B cell (primary cell): ENCODE measurements around the gene MXRA8. TPM values are rescaled to one million over a fixed set of nuclear protein-coding genes. Genes with fewer than 3 reads are reported as not detected.

Experiments used
- ATAC-seq: fragments of 200-7000 bp; cut with Tn5 transposase; one replicate; pipeline ENCODE4 v1.10.0; 2021; ENCODE audit warnings: low read depth, mild to moderate bottlenecking, moderate number of reproducible peaks, moderate library complexity
- CTCF ChIA-PET: fragments of 350-600 bp; sonication (Branson Sonifier 250); formaldehyde crosslinking; loops from one replicate; lab custom pipeline; 2021; ENCODE audit warnings: antibody characterized with exemption, inconsistent platforms; lab: Charles Lee
- POLR2A ChIA-PET: fragments of 350-600 bp; sonication (Branson Sonifier 250); formaldehyde crosslinking; loops from one replicate; lab custom pipeline; 2021; ENCODE audit warnings: antibody characterized with exemption; lab: Charles Lee
- DNase-seq: peaks from one replicate; pipeline ENCODE4 v3.0.0; 2013
- H2AFZ ChIP-seq: 2 replicates; pipeline ENCODE4 v1.6.1; 2012; ENCODE audit warnings: mild to moderate bottlenecking, low read depth, low read length; ENCODE audit not compliant: insufficient read depth, poor library complexity, severe bottlenecking
- H3K27ac ChIP-seq, 2 donors: 1 replicate in 1 of 2; 2 replicates in 1 of 2; pipeline ENCODE4 v1.5.1; 2012 to 2013; ENCODE audit warnings: low read length in 2 of 2, mild to moderate bottlenecking in 2 of 2, moderate library complexity in 1 of 2
- H3K27me3 ChIP-seq, 4 experiments: fragments of 200-600 bp in 1 of 4; sonication (generic) in 1 of 4; replicated peaks in 1 of 4; 1 replicate in 2 of 4; 2 replicates in 2 of 4; pipeline versions ENCODE4 v1.6.1 to v1.7.0; 2013 to 2016; ENCODE audit warnings: low read length in 3 of 4, mild to moderate bottlenecking in 2 of 4, mixed read lengths in 1 of 4, moderate library complexity in 1 of 4; ENCODE audit not compliant: insufficient read depth in 4 of 4, control insufficient read depth in 3 of 4; ENCODE audit errors: control extremely low read depth in 1 of 4
- H3K36me3 ChIP-seq, 2 experiments: replicated peaks in 1 of 2; 1 replicate in 1 of 2; 2 replicates in 1 of 2; pipeline versions ENCODE4 v1.6.1 to v1.7.1; 2013; ENCODE audit warnings: low read length in 1 of 2; ENCODE audit not compliant: insufficient read depth in 2 of 2, control insufficient read depth in 1 of 2; ENCODE audit errors: control extremely low read depth in 1 of 2, extremely low read depth in 1 of 2
- H3K4me1 ChIP-seq, 2 donors: fragments of 200-600 bp in 1 of 2; sonication (generic) in 1 of 2; 1 replicate in 1 of 2; 2 replicates in 1 of 2; pipeline versions ENCODE4 v1.5.1 to v1.6.1; 2013 to 2017; ENCODE audit warnings: low read length in 2 of 2; ENCODE audit not compliant: control insufficient read depth in 2 of 2, insufficient read depth in 2 of 2
- H3K4me2 ChIP-seq: replicated peaks from 2 replicates; pipeline ENCODE3; 2012; ENCODE audit warnings: mild to moderate bottlenecking, low read depth, low read length; ENCODE audit not compliant: poor library complexity, severe bottlenecking
- H3K4me3 ChIP-seq, 5 experiments: fragments of 200-600 bp in 1 of 5; sonication (generic) in 1 of 5; 1 replicate in 3 of 5; 2 replicates in 2 of 5; pipeline versions ENCODE4 v1.5.1 to v1.7.0; 2011 to 2016; ENCODE audit warnings: low read length in 4 of 5, mild to moderate bottlenecking in 4 of 5, low read depth in 2 of 5, control low read depth in 1 of 5, moderate library complexity in 1 of 5; ENCODE audit not compliant: insufficient read depth in 1 of 5; ENCODE audit errors: control extremely low read depth in 1 of 5, extremely low read depth in 1 of 5
- H3K79me2 ChIP-seq: fragments of 200-600 bp; sonication (generic); one replicate; pipeline ENCODE4 v1.6.0; 2016; ENCODE audit warnings: low read length; ENCODE audit not compliant: control insufficient read depth, insufficient read depth
- H3K9ac ChIP-seq: fragments of 200-600 bp; sonication (generic); 2 replicates; pipeline ENCODE4 v1.6.1; 2017; ENCODE audit warnings: mild to moderate bottlenecking, low read length, moderate library complexity
- H3K9me3 ChIP-seq, 3 donors: one replicate each; pipeline versions ENCODE4 v1.6.1 to v1.7.1; 2013; ENCODE audit warnings: low read length in 2 of 3; ENCODE audit not compliant: control insufficient read depth in 2 of 3, insufficient read depth in 1 of 3; ENCODE audit errors: control extremely low read depth in 1 of 3
- H4K20me1 ChIP-seq: 2 replicates; pipeline ENCODE4 v1.6.0; 2012; ENCODE audit warnings: mild to moderate bottlenecking, low read length; ENCODE audit not compliant: insufficient read depth, control insufficient read depth, poor library complexity, severe bottlenecking
- H3K27ac Mint-ChIP-seq: one replicate; pipeline ENCODE4 v1.8.0; 2021; ENCODE audit warnings: mixed read lengths
- H3K27me3 Mint-ChIP-seq: one replicate; pipeline ENCODE4 v1.8.0; 2021; ENCODE audit warnings: mixed read lengths
- H3K4me1 Mint-ChIP-seq: one replicate; pipeline ENCODE4 v1.8.0; 2021; ENCODE audit warnings: mixed read lengths
- H3K4me3 Mint-ChIP-seq: one replicate; pipeline ENCODE4 v1.8.0; 2021; ENCODE audit warnings: mixed read lengths
- H3K9me3 Mint-ChIP-seq: one replicate; pipeline ENCODE4 v1.8.0; 2022; ENCODE audit warnings: mixed read lengths; ENCODE audit not compliant: insufficient read depth
- EZH2 ChIP-seq: IDR thresholded peaks from 2 replicates; pipeline ENCODE4 v1.6.1; 2012; ENCODE audit warnings: borderline replicate concordance, low read depth, mild to moderate bottlenecking, moderate library complexity, low read length; ENCODE audit not compliant: insufficient read depth, poor library complexity, severe bottlenecking
- WGBS: methylation state at CpG from one replicate; pipeline ENCODE4 v1.1.5; 2013; ENCODE audit warnings: missing lambda C conversion rate; ENCODE audit not compliant: insufficient coverage; 5-methylcytosine and 5-hydroxymethylcytosine counted together
- intact Hi-C: fragments of 100-400 bp; cut with micrococcal nuclease; formaldehyde crosslinking; loops from one replicate; pipeline ENCODE4 v1.10.0; 2022
- polyA plus RNA-seq: library from polyadenylated mRNA; depleted of rRNA; stranded (reverse); fragments of >200 nt; gene quantifications from 2 replicates; pipeline ENCODE4 v1.2.3, GENCODE V29; 2012
- total RNA-seq, 2 donors: library from RNA; stranded (reverse); fragments of 120-200 nt in 1 of 2; gene quantifications; 1 replicate in 1 of 2; 2 replicates in 1 of 2; pipeline versions ENCODE4 v1.2.3 to v1.2.4, GENCODE V29; 2013 to 2022
- TF ChIP-seq, protein P1 (sequence below): fragments of 200-600 bp; IDR thresholded peaks from one replicate; pipeline ENCODE4 v1.8.0; 2022; ENCODE audit warnings: antibody characterized with exemption, mild to moderate bottlenecking

Gene MXRA8
- total and polyA plus RNA-seq, 2 donors (not counting 1 experiment from before 2014, with no cell fraction given): 0.10 TPM; not detected in 1

DNA sequence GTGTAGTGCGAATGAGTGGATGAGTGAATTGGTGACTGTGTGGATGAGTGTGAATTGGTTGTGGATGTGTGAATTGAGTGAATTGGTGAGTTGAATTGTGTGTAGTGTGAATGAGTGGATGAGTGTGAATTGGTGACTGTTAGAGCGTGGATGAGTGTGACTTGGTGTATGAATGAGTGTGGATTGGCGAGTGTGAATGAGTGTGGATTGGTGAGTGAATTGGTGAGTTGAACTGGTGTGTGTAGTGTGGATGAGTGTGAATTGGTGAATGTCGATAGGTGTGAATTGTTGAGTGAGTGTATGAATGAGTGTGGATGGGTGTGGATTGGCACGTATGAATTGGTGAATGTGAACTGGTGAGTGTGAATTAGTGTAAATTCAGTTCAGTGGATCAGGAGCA lies 9.0 kb upstream of the MXRA8 start:
- Mint-ChIP-seq H3K27ac (no peak overlapping the region), H3K4me1 (peaks cover 3% of the 10 kb centered on the region), H3K9me3 (no peaks in the 10 kb centered on the region), H3K27me3 (peaks cover under 1% of the 10 kb centered on the region), H3K4me3 (no peak overlapping the region)
- peaks cover 0 to 17% (median 0%) of the 10 kb centered on the region in 3 donors for H3K9me3 ChIP-seq
- ATAC-seq (no peak), DNase-seq (no peak)
- intact Hi-C loops: no loop called here
- no peak overlapping the region for H3K9ac ChIP-seq
- WGBS: 95% methylated on average over 5 of the region's 5 CpGs
- no peak overlapping the region for H3K4me3 ChIP-seq
- TF ChIP-seq, protein P1, sequence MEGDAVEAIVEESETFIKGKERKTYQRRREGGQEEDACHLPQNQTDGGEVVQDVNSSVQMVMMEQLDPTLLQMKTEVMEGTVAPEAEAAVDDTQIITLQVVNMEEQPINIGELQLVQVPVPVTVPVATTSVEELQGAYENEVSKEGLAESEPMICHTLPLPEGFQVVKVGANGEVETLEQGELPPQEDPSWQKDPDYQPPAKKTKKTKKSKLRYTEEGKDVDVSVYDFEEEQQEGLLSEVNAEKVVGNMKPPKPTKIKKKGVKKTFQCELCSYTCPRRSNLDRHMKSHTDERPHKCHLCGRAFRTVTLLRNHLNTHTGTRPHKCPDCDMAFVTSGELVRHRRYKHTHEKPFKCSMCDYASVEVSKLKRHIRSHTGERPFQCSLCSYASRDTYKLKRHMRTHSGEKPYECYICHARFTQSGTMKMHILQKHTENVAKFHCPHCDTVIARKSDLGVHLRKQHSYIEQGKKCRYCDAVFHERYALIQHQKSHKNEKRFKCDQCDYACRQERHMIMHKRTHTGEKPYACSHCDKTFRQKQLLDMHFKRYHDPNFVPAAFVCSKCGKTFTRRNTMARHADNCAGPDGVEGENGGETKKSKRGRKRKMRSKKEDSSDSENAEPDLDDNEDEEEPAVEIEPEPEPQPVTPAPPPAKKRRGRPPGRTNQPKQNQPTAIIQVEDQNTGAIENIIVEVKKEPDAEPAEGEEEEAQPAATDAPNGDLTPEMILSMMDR: no peak
- TF ChIP-seq EZH2: no peak
- H4K20me1 ChIP-seq: peaks cover 3% of the 10 kb centered on the region
- H3K27me3 ChIP-seq: peaks cover 0 to 3% (median 0%) of the 10 kb centered on the region in 4 experiments
- H2AFZ ChIP-seq: no peak overlapping the region
- H3K4me2 ChIP-seq: no peak overlapping the region
- ChIA-PET CTCF (no interaction called here), POLR2A (no interaction called here)
- H3K4me1 ChIP-seq: peaks cover 9 to 12% of the 10 kb centered on the region in 2 donors
- no peak overlapping the region for H3K27ac ChIP-seq
- peaks cover 0 to under 1% of the 10 kb centered on the region in 2 experiments for H3K36me3 ChIP-seq
- peaks cover 2% of the 10 kb centered on the region for H3K79me2 ChIP-seq

DNA sequence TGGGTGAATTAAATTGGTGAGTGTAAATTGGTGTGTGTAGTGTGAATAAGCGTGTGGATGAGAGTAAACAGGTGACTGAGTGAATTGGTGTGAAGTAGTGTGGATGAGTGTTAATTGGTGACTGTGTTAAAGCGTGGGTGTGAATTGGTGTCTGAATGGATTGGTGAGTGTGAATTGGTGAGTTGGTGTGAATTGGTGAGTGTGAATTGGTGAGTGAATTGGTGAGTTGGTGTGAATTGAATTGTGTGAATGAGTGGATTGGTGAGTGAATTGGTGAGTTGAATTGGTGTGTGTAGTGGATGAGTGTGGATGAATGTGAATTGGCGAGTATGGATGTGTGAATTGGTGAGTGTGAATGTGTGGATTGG lies 8.3 kb upstream of the MXRA8 start:
- peaks cover 5% of the 10 kb centered on the region for H3K27me3 Mint-ChIP-seq
- Histone ChIP-seq H3K79me2 (no peaks in the 10 kb centered on the region), H3K36me3 (no peaks in the 10 kb centered on the region), H3K4me3 (no peak overlapping the region), H3K9me3 (peaks cover 0 to 14% (median 0%) of the 10 kb centered on the region in 3 donors), H3K4me1 (peaks cover 3 to 6% of the 10 kb centered on the region in 2 donors), H4K20me1 (no peaks in the 10 kb centered on the region), H2AFZ (no peak overlapping the region), H3K4me2 (no peak overlapping the region), H3K27ac (no peak overlapping the region), H3K9ac (no peak overlapping the region), H3K27me3 (peaks cover 0 to 3% (median 0%) of the 10 kb centered on the region in 4 experiments)
- TF ChIP-seq, protein P1: no peak
- no peak for TF ChIP-seq EZH2
- ChIA-PET CTCF (no interaction called here), POLR2A (no interaction called here)
- H3K9me3 Mint-ChIP-seq: no peaks in the 10 kb centered on the region
- H3K27ac Mint-ChIP-seq: no peak overlapping the region
- 78% methylated on average over 2 of the region's 3 CpGs for WGBS
- intact Hi-C loops: no loop called here
- ATAC-seq (no peak), DNase-seq (no peak)
- H3K4me1 Mint-ChIP-seq: peaks cover 2% of the 10 kb centered on the region
- no peak overlapping the region for H3K4me3 Mint-ChIP-seq
